Panc1 (cell line): Measurements from ENCODE around the gene ZNF580.

Experiments used
- POLR2AphosphoS5 ChIP-seq: IDR thresholded peaks from 2 replicates; pipeline ENCODE4 v1.6.1; 2012; ENCODE audit warnings: mild to moderate bottlenecking, low read depth, low read length, moderate library complexity
- SIN3A ChIP-seq: IDR thresholded peaks from 2 replicates; pipeline ENCODE4 v1.6.1; 2012; ENCODE audit warnings: low read depth, mild to moderate bottlenecking, low read length, moderate library complexity, borderline replicate concordance; ENCODE audit not compliant: insufficient read depth
- TCF7L2 ChIP-seq: IDR thresholded peaks from 2 replicates; pipeline ENCODE4 v1.6.1; 2011; ENCODE audit warnings: mild to moderate bottlenecking, low read depth, low read length, inconsistent platforms
- TF ChIP-seq, protein P1 (sequence below): fragments of 450-650 bp; IDR thresholded peaks from 2 replicates; pipeline ENCODE4 v1.5.1; 2017; ENCODE audit warnings: mild to moderate bottlenecking
- TF ChIP-seq, protein P2 (sequence below), 2 experiments: IDR thresholded peaks; 2 replicates each; pipeline ENCODE4 v1.6.1; 2011 to 2012; ENCODE audit warnings: low read depth in 2 of 2, control low read depth in 1 of 2, low read length in 1 of 2, mild to moderate bottlenecking in 1 of 2, moderate library complexity in 1 of 2; ENCODE audit not compliant: insufficient read depth in 1 of 2

DNA sequence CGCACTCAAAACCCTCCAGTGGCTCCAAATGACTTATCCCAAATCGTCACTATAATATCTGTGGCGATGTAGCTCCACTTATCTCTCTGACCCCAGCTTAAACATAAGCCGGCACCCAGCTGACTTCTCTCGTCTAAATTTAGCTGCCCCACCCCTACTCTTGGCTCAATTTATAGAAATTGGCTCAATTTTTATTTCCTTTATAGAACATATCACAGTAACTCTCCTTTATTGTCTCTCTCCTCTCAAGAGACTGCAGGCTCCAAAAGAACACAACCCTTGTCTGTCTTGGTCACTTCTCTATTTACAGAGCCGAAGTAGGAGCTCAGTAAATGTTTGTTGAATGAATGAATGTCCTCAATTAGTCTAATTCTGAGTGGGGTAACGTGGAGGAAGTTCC, 17.2 kb upstream of the ZNF580 start:
- TF ChIP-seq, protein P1, sequence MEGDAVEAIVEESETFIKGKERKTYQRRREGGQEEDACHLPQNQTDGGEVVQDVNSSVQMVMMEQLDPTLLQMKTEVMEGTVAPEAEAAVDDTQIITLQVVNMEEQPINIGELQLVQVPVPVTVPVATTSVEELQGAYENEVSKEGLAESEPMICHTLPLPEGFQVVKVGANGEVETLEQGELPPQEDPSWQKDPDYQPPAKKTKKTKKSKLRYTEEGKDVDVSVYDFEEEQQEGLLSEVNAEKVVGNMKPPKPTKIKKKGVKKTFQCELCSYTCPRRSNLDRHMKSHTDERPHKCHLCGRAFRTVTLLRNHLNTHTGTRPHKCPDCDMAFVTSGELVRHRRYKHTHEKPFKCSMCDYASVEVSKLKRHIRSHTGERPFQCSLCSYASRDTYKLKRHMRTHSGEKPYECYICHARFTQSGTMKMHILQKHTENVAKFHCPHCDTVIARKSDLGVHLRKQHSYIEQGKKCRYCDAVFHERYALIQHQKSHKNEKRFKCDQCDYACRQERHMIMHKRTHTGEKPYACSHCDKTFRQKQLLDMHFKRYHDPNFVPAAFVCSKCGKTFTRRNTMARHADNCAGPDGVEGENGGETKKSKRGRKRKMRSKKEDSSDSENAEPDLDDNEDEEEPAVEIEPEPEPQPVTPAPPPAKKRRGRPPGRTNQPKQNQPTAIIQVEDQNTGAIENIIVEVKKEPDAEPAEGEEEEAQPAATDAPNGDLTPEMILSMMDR, result no peak
- TF ChIP-seq POLR2AphosphoS5 (no peak), SIN3A (no peak), TCF7L2 (no peak)
- TF ChIP-seq, protein P2, sequence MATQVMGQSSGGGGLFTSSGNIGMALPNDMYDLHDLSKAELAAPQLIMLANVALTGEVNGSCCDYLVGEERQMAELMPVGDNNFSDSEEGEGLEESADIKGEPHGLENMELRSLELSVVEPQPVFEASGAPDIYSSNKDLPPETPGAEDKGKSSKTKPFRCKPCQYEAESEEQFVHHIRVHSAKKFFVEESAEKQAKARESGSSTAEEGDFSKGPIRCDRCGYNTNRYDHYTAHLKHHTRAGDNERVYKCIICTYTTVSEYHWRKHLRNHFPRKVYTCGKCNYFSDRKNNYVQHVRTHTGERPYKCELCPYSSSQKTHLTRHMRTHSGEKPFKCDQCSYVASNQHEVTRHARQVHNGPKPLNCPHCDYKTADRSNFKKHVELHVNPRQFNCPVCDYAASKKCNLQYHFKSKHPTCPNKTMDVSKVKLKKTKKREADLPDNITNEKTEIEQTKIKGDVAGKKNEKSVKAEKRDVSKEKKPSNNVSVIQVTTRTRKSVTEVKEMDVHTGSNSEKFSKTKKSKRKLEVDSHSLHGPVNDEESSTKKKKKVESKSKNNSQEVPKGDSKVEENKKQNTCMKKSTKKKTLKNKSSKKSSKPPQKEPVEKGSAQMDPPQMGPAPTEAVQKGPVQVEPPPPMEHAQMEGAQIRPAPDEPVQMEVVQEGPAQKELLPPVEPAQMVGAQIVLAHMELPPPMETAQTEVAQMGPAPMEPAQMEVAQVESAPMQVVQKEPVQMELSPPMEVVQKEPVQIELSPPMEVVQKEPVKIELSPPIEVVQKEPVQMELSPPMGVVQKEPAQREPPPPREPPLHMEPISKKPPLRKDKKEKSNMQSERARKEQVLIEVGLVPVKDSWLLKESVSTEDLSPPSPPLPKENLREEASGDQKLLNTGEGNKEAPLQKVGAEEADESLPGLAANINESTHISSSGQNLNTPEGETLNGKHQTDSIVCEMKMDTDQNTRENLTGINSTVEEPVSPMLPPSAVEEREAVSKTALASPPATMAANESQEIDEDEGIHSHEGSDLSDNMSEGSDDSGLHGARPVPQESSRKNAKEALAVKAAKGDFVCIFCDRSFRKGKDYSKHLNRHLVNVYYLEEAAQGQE (IDR thresholded peaks at IDR 0.05; ENCODE audit: insufficient read depth in 1 of 2, low read depth in 2 of 2, low read length in 1 of 2), result no peak
